Effector CD4-positive, alpha-beta T cell (primary cell): ENCODE results near the gene TSPAN5.

Experiments used
- DNase-seq: peaks from one replicate; pipeline ENCODE4 v3.0.0-alpha.2; 2020

Gene TSPAN5

GRCh38 chr4:98614662-98615061 is 43.7 kb downstream of the TSPAN5 start:
- no peak for DNase-seq

- DNase-seq: no peak
Measured at GRCh38 chr4:98614094-98614493, 44.3 kb downstream of the TSPAN5 start.

GRCh38 chr4:98613453-98614075 is 44.8 kb downstream of the TSPAN5 start:
- no peak for DNase-seq

GRCh38 chr4:98612318-98613250 is 45.8 kb downstream of the TSPAN5 start:
- DNase-seq: no peak

- DNase-seq: no peak
Measured at GRCh38 chr4:98611677-98612317, 46.6 kb downstream of the TSPAN5 start.

- DNase-seq: no peak
Measured at GRCh38 chr4:98610926-98611676, 47.3 kb downstream of the TSPAN5 start.

GRCh38 chr4:98610431-98610830 is 48.0 kb downstream of the TSPAN5 start:
- no peak for DNase-seq

GRCh38 chr4:98609934-98610333 is 48.5 kb downstream of the TSPAN5 start:
- no peak for DNase-seq

- no peak for DNase-seq
Measured at GRCh38 chr4:98608356-98608755, 50.1 kb downstream of the TSPAN5 start.

GRCh38 chr4:98606894-98607293 is 51.5 kb downstream of the TSPAN5 start:
- no peak for DNase-seq

- DNase-seq: no peak
Measured at GRCh38 chr4:98605216-98605615, 53.2 kb downstream of the TSPAN5 start.

- DNase-seq: no peak
Measured at GRCh38 chr4:98604723-98605122, 53.7 kb downstream of the TSPAN5 start.

- DNase-seq: no peak
Measured at GRCh38 chr4:98603683-98604521, 54.5 kb downstream of the TSPAN5 start.

GRCh38 chr4:98602270-98602669 is 56.1 kb downstream of the TSPAN5 start:
- DNase-seq: no peak

- DNase-seq: no peak
Measured at GRCh38 chr4:98601708-98602107, 56.7 kb downstream of the TSPAN5 start.

- no peak for DNase-seq
Measured at GRCh38 chr4:98599617-98600205, 58.7 kb downstream of the TSPAN5 start.

GRCh38 chr4:98586962-98587354 is 71.5 kb downstream of the TSPAN5 start:
- no peak for DNase-seq

- no peak for DNase-seq
Measured at GRCh38 chr4:98586291-98586961, 72.0 kb downstream of the TSPAN5 start.

GRCh38 chr4:98585596-98585995 is 72.8 kb downstream of the TSPAN5 start:
- no peak for DNase-seq

GRCh38 chr4:98584265-98584664 is 74.1 kb downstream of the TSPAN5 start:
- no peak for DNase-seq

GRCh38 chr4:98583265-98583664 is 75.1 kb downstream of the TSPAN5 start:
- DNase-seq: no peak
